Measurements from ENCODE around the gene TBCC.
A peak's percentile ranks its signal among the peaks of the same experiment; 100 is the strongest.

Gene TBCC

DNA sequence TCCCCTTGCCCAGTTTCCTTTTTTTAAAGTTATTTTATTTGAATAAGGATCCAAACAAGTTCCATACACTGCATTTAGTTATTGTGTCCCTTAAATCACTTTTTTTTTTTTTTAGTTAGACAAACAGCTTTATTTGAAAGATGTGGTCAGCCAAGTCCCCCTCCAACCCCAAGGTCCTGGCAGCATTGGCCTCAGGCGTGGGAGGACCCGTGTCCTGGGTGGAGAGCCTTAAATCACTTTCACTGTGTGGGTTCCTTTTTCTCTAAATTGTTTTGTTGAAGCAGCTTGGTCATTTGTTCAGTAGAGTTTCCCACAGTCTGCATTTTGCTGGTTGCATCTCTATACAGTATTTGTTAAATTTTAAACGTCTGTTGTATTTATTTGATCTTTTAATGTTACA is 5.2 kb upstream of the TBCC start:
- Histone ChIP-seq H3K9me2 (replicated peaks; ENCODE audit: insufficient read depth, low read length) (no peaks in the 10 kb centered on the region), H3K9me3 (ENCODE audit: insufficient read depth, low read length) (no peaks in the 10 kb centered on the region), H3K79me2 (ENCODE audit: insufficient read depth, low read length) (no peaks in the 10 kb centered on the region), H3F3A (ENCODE audit: insufficient read depth) (peaks cover 31% of the 10 kb centered on the region), H3K4me3 (ENCODE audit: insufficient read depth, low read length, poor library complexity, severe bottlenecking) (no peak overlapping the region), H3K9ac (ENCODE audit: low read length) (no peak overlapping the region), H3K36me3 (ENCODE audit: low read length) (no peaks in the 10 kb centered on the region), H4K20me1 (ENCODE audit: low read depth, low read length) (no peaks in the 10 kb centered on the region), H2AFZ (ENCODE audit: low read depth, low read length, severe bottlenecking) (no peak overlapping the region), H3K4me2 (ENCODE audit: low read depth, low read length, poor library complexity, severe bottlenecking) (no peak overlapping the region), H3K27ac (ENCODE audit: low read depth, low read length) (no peak overlapping the region), H3K27me3 (ENCODE audit: low read length) (no peaks in the 10 kb centered on the region)
- TF ChIP-seq EZH2phosphoT487 (conservative IDR thresholded peaks at IDR 0.05; ENCODE audit: low read length): no peak
- TF ChIP-seq, protein P1, sequence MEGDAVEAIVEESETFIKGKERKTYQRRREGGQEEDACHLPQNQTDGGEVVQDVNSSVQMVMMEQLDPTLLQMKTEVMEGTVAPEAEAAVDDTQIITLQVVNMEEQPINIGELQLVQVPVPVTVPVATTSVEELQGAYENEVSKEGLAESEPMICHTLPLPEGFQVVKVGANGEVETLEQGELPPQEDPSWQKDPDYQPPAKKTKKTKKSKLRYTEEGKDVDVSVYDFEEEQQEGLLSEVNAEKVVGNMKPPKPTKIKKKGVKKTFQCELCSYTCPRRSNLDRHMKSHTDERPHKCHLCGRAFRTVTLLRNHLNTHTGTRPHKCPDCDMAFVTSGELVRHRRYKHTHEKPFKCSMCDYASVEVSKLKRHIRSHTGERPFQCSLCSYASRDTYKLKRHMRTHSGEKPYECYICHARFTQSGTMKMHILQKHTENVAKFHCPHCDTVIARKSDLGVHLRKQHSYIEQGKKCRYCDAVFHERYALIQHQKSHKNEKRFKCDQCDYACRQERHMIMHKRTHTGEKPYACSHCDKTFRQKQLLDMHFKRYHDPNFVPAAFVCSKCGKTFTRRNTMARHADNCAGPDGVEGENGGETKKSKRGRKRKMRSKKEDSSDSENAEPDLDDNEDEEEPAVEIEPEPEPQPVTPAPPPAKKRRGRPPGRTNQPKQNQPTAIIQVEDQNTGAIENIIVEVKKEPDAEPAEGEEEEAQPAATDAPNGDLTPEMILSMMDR (IDR thresholded peaks at IDR 0.05; ENCODE audit: insufficient read depth, low read length, poor library complexity, severe bottlenecking): no peak

DNA sequence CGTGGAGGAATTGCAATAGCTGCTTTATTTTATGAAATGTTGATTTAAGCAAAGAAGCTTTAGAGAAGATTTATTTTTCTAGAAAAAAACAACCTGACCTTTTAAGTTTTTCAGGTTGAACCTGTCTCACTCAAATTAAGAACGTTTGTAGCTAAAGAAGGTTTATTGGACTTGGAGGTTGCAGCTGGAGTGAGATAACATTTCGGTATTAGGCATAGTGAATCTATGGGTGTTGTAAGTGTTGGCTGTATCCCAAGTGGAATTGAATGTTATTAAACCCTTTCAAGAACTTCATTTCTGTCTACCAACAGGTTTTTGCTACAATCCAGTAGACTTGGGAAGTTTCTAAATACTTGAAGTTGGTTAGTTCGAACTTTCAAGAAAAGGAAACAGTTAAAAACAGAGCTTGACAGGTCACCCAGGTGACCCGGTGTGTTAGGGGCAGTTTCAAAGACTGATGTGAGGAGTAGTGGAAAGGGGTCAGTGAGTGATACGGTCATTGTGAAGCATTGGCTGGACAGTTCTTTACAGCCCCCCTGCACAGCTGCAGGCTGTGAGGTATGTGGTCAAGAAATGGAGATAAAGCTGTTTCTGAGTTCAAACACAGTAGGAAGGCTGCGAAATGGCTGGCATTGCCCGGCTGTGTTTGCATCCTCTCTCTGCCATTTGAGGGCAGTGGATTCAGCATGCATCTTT is 2.4 kb upstream of the TBCC start:
- Histone ChIP-seq H3K79me2 (ENCODE audit: insufficient read depth, low read length) (peaks cover 20% of the 10 kb centered on the region), H3K4me3 (ENCODE audit: insufficient read depth, low read length, poor library complexity, severe bottlenecking) (peak overlapping the region; percentile 85), H3K36me3 (ENCODE audit: low read length) (peaks cover 9% of the 10 kb centered on the region; the same call in 1 of the 2 replicates), H3K4me2 (ENCODE audit: low read depth, low read length, poor library complexity, severe bottlenecking) (peak overlapping the region; percentile 74), H3K9me2 (replicated peaks; ENCODE audit: insufficient read depth, low read length) (no peaks in the 10 kb centered on the region), H3K27me3 (ENCODE audit: low read length) (no peaks in the 10 kb centered on the region), H3K9me3 (ENCODE audit: insufficient read depth, low read length) (0 out of 2 replicates have a peak, but pooled peaks cover 8% of the 10 kb centered on the region), H3K9ac (ENCODE audit: low read length) (peak overlapping the region; percentile 68), H3F3A (ENCODE audit: insufficient read depth) (peaks cover 31% of the 10 kb centered on the region), H3K27ac (ENCODE audit: low read depth, low read length) (peak overlapping the region; percentile 88), H2AFZ (ENCODE audit: low read depth, low read length, severe bottlenecking) (peak overlapping the region; percentile 24), H4K20me1 (ENCODE audit: low read depth, low read length) (peaks cover 10% of the 10 kb centered on the region; the same call in 1 of the 2 replicates)
- TF ChIP-seq EZH2phosphoT487 (conservative IDR thresholded peaks at IDR 0.05; ENCODE audit: low read length): no peak
- TF ChIP-seq, protein P1 (IDR thresholded peaks at IDR 0.05; ENCODE audit: insufficient read depth, low read length, poor library complexity, severe bottlenecking): no peak

DNA sequence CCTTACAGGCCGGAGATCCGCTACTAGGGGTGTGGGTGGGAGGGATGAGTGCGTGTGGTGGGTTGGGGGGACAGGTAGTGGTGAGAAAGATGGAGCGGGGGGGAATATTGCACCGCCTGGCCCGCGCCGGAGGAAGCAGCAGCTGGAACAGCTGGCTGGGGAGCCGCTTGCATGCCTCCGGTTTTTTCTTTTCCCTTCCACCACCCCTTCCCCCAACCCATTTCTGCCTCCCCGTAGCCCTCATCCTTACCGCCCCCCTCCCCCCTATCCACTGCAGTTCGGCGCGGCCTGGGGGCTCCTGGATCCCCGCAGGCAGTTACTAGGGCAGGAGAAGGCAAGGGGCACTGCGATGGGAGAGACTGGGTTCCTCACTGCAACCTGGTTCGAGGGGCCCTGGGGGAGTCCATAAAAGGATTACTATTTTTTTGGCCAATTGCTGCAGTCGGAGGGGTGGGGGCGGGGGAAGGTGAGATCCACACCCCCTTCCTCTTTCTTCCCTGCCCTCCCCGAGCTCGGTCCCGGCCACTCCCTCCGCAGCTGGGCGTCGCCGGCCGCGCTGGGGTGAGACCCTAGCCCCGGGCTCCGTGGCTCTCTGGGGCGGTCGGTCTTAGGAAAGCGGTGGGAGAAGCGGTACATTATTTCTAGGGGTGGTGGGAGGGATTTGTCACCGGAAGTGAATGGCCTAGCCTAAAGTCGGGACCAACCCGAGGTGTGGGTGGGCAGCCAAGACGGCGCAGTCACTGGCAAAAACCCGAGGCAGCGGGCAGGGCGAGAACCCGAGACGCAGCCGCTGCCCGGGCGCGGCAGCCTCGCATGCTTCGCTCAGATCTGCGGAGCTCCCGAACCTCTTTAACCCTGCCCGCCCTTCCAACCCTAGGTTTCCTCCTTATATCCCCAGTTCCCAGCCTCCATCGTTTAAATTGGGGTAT is 824 bp upstream of the TBCC start:
- Histone ChIP-seq H3K4me3 (ENCODE audit: insufficient read depth, low read length, poor library complexity, severe bottlenecking) (peak overlapping the region; percentile 85), H2AFZ (ENCODE audit: low read depth, low read length, severe bottlenecking) (peak overlapping the region; percentile 24), H4K20me1 (ENCODE audit: low read depth, low read length) (peaks cover 10% of the 10 kb centered on the region; the same call in 1 of the 2 replicates), H3K27me3 (ENCODE audit: low read length) (no peaks in the 10 kb centered on the region), H3K4me2 (ENCODE audit: low read depth, low read length, poor library complexity, severe bottlenecking) (peak overlapping the region; percentile 74), H3K9me2 (replicated peaks; ENCODE audit: insufficient read depth, low read length) (no peaks in the 10 kb centered on the region), H3K79me2 (ENCODE audit: insufficient read depth, low read length) (peaks cover 20% of the 10 kb centered on the region), H3K9me3 (ENCODE audit: insufficient read depth, low read length) (0 out of 2 replicates have a peak, but pooled peaks cover 8% of the 10 kb centered on the region), H3K9ac (ENCODE audit: low read length) (peak overlapping the region; percentile 68), H3K27ac (ENCODE audit: low read depth, low read length) (peak overlapping the region; percentile 88), H3K36me3 (ENCODE audit: low read length) (peaks cover 9% of the 10 kb centered on the region; the same call in 1 of the 2 replicates), H3F3A (ENCODE audit: insufficient read depth) (peaks cover 43% of the 10 kb centered on the region)
- TF ChIP-seq, protein P1 (IDR thresholded peaks at IDR 0.05; ENCODE audit: insufficient read depth, low read length, poor library complexity, severe bottlenecking): no peak
- no peak for TF ChIP-seq EZH2phosphoT487 (conservative IDR thresholded peaks at IDR 0.05; ENCODE audit: low read length)

Measured in SU-DHL-6 (cell line).